Stimulated activated CD4-positive, alpha-beta T cell treated with anti-CD3 and anti-CD28 coated beads, Interleukin-4, amount 100 ng/mL, for 4 hours (primary cell): ENCODE measurements around the gene CABP4.
A peak's percentile ranks its signal among the peaks of the same experiment; 100 is the strongest.

Experiments used
- DNase-seq, 2 experiments: peaks; one replicate each; pipeline ENCODE4 v3.0.0-alpha.2; 2020

Gene CABP4

DNA sequence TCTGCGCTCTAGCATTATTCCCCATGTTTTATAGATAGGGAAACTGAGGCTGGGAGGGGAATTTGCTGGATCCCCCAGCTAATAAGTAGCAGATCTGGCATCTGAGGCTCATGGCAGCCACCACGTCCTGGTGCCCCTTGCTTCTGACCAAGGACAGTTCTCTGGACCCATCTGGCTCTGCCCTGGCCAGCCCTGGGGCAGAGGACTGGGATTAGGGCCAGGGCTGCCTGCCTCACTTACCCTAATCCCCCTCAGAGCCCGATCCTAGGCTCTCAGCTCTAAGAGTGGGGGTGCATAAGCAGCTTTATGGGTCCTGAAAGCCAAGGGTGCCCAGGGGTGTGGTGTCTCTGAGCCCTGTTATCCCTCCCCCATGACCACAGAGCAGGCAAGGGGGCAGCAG is at the start of gene CABP4:
Gene CABP4 (plus strand): TSS at position 301 of the 400 bp plus-strand sequence. CDS start 70 bp downstream, at position 371.
- no peak for DNase-seq

DNA sequence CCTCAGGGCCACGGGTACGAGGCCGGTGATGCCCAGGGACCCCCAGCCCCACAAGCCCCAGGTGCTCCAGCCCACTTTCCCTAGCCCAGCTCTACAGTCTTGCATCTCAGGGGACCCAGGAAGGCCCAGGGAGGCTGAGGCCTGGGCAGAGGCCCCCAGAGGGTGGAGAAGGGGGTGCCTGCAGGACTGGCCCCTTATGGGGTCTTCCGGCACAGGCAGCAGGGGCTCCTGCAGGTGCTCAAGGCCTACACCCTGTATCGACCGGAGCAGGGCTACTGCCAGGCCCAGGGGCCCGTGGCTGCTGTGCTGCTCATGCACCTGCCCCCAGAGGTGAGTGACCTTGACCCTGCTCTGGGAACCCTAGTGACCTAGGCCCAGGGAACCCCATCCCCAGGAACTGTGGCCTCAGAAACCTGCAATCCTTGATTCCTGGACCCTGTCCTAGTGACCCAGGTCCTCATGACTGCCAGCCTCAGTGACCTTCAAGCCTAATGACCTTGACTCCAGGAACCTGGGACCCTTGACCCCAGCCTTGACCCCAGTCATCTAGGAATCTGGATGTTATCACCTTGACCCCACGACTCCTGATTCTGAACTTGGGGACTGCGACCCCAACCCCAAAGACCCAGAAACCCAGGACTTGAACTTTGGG is 49.3 kb upstream of the CABP4 start:
- no peak for DNase-seq

DNA sequence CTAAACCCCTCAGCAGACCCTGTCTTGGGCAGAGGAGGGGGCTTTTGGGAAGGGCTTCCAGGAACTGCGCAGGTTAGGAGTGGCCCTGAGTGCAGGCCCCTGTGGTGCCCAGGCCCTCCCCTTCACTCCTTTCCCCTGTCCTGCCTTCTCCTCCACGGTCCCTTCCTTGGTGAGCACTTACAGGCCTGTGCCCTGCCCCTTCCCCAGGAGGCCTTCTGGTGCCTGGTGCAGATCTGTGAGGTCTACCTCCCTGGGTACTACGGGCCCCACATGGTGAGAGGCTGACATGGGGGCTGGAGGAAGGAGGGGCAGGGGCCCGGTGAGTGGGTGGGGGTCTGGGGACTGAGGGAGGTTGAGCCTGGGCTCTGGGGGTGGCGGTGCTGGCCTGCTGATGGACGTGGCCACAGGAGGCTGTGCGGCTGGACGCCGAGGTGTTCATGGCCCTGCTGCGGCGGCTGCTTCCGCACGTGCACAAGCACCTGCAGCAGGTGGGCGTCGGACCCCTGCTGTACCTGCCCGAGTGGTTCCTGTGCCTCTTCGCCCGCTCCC is 48.7 kb upstream of the CABP4 start:
- DNase-seq, result no peak

DNA sequence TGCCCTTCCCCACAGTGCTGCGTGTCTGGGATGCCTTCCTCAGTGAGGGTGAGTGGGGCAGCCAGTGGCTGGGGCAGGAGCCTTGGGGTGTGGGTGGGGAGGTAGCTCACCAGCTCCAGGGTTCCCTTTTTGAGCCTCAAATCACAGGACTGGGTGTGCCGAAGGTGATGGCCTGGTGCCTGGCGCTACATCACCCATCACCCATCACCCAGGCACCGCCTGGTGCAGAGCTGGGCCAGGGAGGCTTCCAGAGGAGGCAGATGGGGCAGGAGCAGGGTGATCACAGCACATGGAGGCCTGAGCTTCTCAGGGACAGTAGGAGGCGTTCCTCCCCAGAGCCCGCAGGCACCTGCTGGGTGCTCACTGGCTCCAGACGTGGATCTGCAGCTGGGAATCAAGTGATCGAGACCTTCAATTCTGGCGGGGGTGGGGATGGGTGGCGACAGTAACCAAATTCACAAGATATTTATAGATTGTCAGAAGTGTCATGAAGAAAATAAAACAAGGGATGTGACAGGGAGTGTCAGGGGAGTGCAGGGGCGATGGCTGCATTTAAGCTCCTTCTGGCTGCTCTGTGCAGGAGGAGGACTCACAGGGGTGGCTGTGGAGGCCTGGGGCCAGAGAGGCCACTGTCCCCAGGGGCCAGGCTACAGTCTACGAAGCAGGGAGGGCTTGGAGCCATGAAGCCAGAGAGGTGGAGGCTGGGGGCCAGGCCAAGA is 48.0 kb upstream of the CABP4 start:
- no peak for DNase-seq

DNA sequence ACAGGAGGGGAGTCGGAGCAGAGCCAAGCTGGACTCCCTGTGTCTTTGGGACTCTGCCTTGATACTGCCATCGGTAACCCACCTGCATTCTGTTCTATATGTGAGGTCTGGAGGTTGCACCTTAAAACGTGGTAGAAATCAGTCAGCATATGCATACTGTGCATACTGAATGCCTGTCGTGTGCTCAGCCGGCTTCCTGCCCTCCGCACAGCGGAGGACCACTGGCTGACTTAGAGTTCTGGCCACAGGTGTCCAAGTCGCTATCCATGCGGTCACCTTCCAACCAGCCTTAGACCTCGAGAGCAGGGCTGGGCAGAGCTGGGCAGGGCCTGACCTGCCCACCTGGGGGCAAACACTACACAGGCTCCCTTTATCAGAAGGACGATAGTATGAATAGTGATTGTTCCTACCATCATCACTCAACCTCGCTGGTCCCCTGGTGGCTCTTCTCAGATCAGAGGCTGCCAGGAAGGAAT is 47.4 kb upstream of the CABP4 start:
- DNase-seq, result no peak

DNA sequence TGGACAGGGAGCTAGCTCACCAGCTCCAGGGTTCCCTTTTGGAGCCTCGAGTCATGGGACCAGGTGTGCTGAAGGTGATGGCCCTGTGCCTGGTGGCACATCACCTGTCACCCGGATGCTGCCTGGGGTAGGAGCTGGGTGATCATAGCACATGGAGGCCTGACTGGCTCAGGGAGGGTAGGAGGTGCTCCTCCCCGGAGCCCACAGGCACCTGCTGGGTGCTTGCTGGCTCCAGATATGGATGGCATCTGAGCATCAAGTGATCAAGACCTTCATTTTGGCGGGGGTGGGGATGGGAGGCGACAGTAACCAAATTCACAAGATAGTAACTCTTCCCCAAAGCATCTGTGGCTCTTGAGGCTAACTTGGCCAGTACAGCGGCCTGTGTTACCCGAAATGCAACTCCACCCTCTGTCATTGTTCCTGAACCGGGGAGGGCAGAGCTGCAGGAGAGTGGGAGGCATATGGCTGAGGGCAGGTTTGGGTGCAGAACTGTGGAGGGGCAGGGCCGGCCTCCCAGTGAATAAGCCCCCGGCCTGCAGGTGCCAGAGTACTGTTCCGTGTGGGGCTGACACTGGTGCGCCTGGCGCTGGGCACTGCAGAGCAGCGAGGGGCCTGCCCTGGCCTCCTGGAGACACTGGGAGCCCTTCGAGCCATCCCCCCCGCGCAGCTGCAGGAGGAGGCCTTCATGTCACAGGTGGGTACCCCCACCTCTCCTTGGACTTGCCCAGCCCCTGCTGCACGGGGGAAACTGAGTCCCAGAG is 46.5 kb upstream of the CABP4 start:
- no peak for DNase-seq

DNA sequence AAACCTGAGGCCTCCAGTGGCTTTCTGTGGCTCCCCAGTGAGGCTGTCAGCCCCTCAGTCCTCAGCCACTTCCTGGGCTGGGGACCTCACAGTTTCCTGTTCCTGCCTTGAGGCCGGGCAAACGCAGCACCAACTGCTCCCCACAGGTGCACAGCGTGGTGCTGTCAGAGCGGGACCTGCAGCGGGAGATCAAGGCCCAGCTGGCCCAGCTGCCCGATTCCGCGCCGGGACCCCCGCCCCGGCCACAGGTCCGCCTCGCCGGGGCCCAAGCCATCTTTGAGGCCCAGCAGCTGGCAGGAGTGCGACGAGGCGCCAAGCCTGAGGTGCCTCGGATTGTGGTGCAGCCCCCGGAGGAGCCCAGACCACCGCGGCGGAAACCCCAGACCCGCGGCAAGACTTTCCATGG is 45.9 kb upstream of the CABP4 start:
- peak in 1 of 2 experiments; percentile 56 for DNase-seq

DNA sequence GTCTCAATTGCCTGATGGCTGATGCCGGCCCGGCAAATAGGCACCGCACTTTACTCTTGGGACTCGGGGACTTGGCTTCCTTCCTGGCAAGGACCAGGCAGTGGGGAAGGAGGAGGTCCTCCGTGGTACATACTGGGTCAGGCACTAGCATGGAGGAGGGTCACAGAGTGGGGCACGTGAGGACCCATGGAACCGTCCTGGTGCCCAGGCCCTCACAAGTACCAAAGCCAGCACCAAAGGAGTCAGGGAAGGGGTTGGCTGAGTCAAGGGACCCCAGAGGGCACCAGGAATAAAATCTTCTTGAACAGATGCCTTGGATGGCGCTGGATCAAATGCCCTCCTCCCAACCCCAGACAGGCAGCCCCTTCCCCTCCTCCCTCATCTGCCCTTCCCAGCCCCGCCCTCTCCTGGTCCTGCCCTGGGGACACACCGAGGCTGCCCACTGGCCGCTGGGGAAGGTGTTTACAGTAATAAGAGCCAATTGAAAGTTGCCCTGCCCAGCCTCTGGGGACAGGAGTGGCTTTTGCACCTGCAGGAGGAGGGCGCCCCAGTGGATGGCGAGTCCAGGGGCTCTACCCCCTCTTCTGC is 45.3 kb upstream of the CABP4 start:
- no peak for DNase-seq

DNA sequence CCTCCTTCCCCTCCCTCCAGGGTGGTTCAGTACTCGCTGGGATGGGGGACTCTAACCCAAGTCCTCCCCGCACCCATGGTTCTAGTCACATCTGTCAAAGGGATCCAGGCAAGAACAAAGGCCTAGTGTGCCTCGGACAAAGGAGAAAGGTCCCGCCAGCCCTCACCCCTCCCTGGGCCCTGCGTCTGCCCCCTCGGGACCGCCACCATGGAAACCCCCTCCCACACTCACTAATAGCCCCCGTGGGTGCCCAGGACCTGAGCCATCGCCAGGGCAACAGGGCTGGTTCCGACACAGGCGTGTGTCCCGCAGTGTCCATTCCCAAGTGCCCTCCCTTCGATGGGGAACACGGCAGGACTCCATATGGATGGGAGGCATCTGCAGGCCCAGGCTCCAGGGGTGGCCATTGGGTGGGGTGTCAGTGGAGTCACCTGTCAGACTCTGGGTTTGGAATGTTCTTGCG is 44.8 kb upstream of the CABP4 start:
- DNase-seq, result no peak

DNA sequence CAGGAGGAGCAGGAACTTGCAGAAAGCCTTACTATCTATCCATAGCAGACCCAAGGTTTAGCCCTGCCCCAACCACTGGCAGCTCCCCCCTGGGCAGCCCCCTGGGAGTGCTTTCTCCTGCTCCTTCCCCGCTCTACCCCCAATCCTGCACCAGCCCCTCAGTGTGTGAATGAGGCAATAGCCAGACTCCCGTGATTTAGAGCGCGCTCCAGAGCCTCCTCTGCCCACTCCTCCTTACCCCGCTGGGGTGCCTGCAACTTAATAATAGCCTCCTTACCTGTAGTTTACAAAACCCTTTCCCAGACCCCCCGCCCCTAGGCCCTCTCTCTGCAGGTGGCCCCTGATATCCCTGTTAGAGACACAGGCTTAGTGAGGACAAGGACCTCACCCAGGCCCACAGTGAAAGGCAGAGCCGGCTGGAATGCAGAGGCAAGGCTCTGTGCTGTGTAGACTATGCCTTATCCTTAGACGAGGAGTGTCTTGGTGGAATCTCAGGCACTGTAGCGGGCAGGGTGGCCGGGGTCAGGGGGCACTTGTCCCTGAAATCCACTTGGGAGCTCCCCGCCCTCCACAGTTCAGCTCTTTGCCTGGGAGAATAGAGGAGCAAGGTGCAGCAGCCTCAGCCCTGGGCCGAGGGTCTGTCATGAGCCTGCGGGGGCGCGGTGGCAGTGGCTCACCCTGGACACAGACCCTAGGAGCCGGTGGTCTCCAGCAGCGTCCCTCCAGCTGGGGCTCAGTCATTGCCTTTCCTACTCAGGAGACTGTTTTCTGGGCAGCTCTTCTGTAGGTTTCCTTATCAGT is 44.0 kb upstream of the CABP4 start:
- DNase-seq, result no peak

DNA sequence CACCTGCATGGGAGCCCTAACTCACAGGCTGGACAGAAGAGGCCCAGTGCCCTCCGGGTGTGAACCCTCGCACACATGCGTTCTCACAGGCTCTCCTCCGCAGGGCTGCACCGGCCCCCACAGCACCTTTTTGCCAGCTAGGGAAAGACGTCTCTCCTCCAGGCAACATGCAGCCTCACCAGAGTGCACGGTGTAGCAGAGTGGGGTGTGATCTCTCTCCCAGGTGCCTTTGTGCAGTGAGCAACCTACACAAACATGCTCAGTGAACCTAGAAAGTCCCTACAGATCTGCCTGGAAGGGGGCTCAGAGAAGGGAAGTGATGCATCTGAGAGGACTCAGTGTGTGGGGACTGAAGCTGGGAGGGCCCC is 43.4 kb upstream of the CABP4 start:
- DNase-seq, result no peak

DNA sequence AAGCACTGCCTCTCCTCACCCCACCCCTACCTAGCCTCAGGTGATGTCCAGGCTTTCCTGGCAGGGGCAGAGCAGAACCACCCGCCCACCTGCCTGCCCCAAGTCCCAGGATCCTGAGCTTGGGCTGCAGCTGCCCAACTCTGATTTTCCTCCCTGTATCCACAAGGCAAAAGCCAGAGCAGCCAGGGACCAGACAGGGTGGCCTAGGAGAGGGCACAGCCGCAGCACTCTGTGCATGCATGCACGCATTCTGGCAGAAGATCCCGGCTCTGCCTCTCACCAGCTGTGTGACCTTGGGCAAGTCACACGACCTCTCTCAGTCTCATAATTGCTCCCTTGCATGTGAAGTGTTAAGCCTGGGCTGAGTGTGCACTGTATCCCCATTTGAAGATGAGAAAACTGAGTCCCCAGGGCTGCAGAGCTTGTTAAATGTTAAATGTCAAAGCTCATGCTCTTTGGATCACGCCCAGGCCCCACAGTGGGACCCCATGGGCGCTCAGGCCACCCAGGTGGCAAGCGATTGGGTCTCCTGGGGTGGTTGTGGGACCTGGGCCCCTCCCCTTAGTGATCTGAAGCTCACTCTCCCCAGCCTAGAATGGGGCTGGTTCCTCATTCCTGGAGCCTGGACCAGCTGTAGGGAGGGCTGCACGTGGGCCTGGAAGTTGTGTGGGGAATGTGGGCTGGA is 42.5 kb upstream of the CABP4 start:
- DNase-seq, result no peak

DNA sequence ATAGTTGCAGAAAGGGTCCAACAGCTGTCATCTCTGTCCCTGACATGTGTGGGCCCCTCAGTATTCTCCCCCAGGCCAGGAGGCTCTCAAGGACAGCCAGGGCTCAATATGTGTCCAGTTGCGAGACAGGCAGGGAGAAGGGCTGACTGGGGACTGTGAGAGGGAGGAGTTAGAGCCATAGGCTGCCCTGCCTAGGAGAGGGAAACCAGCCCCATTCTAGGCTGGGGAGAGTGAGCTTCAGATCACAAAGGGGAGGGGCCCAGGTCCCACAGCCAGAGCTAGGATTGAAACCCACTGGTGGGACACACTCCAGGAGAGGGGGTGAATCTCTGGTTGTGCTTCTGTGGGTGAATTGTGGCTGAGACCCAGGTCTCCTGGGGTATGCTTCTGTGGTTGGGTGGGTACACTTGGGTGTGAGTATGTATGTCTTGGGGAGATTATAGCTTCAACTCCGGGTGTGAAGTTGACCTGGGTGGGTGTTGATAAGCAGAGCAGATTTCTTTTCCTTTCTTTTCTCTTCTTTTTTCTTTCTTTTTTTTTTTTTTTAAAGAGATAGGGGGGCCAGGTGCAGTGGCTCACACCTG is 41.8 kb upstream of the CABP4 start:
- DNase-seq, result no peak

DNA sequence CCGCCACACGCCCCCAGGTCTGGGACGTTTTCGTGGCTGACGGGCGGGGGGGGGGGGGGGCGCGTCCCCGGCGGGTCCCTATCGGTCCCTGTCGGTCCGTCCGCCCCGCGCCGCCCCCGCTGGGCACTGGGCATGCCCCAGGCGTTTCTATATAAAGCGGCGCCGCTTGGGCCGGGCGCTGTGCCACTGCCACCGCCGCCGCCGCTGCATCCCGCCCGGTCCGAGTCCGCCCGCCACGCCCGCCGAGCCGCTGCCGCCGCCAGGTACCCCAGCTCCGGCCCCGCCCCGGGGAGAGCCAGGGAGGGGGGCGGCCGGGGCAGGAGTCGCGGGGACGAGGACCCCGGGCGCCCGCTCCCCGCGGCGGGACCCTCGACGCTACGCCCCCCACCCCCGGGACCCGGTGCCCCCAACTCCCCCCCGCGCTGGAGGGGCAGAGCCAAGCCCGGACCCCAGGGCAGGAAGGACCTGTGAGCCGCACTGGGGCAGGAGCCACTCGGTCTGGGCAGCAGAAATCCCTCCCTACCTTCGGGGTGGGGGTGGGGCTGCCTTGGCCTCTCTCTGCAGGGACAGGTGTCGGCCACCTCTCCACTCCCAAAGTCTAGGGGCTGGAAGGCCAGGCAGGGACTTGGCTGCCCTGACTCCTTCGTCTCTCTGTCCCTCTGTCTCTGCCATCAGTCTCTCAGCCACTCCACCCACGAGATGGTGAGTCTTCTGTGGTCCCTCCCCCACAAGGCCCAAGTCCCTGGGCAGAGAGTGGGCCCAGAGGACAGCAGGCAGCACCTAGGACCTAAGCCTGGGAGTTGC is 39.5 kb upstream of the CABP4 start, which contains the start of gene CARNS1:
Gene CARNS1 (plus strand): TSS at position 178 of the 804 bp plus-strand sequence. CDS start 522 bp downstream, at position 700.
- DNase-seq, result no peak

DNA sequence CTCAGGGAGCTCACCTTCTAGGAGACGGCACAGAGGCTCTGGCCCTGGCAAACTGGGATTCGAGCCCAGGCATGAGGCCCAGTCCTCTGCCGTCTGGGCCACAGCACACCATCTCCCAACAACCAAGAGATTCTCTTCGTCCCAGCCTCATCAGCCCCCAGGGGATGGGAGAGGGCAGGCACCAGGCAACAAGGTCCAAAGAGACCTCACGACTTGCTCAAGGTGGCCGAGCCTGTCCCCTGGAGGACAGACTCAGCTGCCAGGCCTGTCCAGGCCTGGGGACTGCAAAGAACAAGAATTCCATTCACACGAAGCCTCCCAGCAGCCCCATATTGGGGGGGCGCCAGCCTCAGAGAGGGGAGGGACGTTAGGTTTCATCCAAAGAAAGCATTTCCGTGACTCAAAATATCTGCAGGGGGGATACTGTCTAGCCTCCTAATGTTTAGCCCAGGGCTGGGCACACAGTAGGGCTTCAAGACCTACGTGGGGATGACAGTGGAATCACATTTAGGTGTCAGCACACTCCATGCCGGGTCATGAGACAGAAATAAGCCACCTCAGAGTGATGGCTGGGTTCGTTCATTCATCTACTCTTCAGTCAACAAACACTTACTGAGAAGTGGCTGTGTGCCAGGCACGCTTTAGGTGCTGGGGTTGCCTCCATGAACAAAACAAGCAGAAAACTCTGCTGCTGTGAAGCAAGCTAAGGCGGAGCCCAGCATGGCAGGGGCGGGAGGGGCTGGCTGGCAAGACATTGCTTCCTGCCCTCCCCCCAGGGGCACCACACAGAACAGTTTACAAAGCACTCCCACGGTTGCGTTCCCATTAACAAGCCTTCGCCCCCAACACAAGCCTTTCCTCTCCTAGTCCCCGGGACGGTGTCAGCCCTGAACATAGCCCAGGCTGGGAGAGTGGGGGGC is 38.5 kb upstream of the CABP4 start:
- DNase-seq, result peak in 1 of 2 experiments; percentile 82

DNA sequence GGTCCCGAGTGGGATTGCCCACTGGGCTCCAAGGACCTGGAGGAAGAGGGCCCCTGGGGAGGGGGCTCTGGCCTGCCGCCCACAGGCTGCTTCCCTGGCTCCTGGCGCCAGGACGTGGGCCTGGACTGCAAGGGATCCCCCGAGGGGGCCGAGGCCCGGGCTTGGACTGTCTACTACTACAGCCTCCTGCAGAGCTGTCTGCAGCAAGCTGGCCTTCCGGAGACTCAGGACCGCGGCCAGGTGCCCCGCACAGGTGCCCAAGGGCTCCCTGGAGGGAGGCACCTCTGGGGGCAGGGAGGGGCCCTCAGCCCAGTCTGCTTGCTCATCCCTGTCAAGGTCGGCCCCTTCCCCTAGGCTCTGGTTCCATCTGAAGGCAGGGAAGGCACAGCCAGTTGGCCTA is 37.7 kb upstream of the CABP4 start:
- DNase-seq, result no peak

DNA sequence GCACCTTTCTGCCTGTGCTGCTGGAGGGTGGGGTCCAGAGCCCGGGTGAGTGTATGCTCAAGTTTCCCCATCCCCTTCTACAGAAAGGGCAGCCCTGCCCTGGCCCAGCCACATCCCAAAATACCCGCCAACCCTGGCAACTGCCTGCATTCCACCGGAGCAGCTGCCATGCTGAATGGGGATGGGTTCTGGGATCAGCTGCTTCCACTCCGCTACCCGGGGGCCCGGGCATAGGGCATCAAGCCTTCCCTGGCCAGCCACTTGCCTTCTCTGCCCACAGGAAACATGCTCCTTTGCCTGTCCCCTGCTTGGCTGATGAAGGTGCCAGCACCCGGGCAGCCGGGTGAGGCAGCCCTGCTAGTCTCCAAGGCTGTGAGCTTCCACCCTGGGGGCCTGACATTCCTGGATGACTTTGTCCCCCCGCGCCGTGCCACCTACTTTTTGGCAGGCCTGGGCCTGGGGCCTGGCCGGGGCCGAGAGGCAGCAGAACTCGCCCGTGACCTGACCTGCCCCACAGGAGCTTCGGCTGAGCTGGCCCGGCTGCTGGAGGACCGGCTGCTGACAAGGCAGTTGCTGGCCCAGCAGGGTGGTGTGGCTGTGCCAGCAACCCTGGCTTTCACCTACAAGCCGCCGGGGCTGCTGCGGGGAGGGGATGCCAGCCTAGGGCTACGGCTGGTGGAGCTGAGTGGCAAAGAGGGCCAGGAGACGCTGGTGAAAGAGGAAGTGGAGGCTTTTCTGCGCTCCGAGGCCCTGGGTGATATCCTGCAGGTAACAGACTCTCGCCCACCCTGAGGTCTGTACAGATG is 36.5 kb upstream of the CABP4 start:
- DNase-seq, result no peak
